ENCODE measurements around the gene TCP11L2. TPM values are rescaled to one million over a fixed set of nuclear protein-coding genes. Genes with fewer than 3 reads are reported as not detected.

Gene TCP11L2
- polyA plus RNA-seq, 1 donor from 2014 or later, result 16.6 TPM

- H4K20me1 ChIP-seq (ENCODE audit: insufficient read depth), result no peaks in the 10 kb centered on the region
- no peaks in the 10 kb centered on the region for H3K36me3 ChIP-seq (ENCODE audit: insufficient read depth, low read length)
- H3K4me3 ChIP-seq (ENCODE audit: low read length), result no peak overlapping the region
- no peaks in the 10 kb centered on the region for H3K27me3 ChIP-seq (ENCODE audit: insufficient read depth, low read depth, low read length)
- TF ChIP-seq REST (IDR thresholded peaks at IDR 0.05; ENCODE audit: borderline replicate concordance) (no peak), TAF1 (IDR thresholded peaks at IDR 0.05; ENCODE audit: low read depth) (no peak), EP300 (conservative IDR thresholded peaks at IDR 0.05; ENCODE audit: poor library complexity, severe bottlenecking) (no peak), RAD21 (conservative IDR thresholded peaks at IDR 0.05) (no peak), EZH2 (IDR thresholded peaks at IDR 0.05; ENCODE audit: borderline replicate concordance, insufficient read depth, low read length, poor library complexity, severe bottlenecking) (no peak), MXI1 (conservative IDR thresholded peaks at IDR 0.05; ENCODE audit: poor library complexity, severe bottlenecking) (no peak), POLR2AphosphoS5 (IDR thresholded peaks at IDR 0.05) (no peak), SMC3 (conservative IDR thresholded peaks at IDR 0.05; ENCODE audit: poor library complexity) (no peak)
- TF ChIP-seq, protein P1, sequence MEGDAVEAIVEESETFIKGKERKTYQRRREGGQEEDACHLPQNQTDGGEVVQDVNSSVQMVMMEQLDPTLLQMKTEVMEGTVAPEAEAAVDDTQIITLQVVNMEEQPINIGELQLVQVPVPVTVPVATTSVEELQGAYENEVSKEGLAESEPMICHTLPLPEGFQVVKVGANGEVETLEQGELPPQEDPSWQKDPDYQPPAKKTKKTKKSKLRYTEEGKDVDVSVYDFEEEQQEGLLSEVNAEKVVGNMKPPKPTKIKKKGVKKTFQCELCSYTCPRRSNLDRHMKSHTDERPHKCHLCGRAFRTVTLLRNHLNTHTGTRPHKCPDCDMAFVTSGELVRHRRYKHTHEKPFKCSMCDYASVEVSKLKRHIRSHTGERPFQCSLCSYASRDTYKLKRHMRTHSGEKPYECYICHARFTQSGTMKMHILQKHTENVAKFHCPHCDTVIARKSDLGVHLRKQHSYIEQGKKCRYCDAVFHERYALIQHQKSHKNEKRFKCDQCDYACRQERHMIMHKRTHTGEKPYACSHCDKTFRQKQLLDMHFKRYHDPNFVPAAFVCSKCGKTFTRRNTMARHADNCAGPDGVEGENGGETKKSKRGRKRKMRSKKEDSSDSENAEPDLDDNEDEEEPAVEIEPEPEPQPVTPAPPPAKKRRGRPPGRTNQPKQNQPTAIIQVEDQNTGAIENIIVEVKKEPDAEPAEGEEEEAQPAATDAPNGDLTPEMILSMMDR (IDR thresholded peaks at IDR 0.05; ENCODE audit: poor library complexity, severe bottlenecking), result no peak
- no peak overlapping the region for H3K27ac ChIP-seq (ENCODE audit: low read length)
- H3K9me2 ChIP-seq (ENCODE audit: insufficient read depth, low read length), result no peaks in the 10 kb centered on the region
- no peak overlapping the region for H3K9ac ChIP-seq (ENCODE audit: low read length)
- H3F3A ChIP-seq (ENCODE audit: insufficient read depth, low read length, poor library complexity, severe bottlenecking), result no peaks in the 10 kb centered on the region
- no peak overlapping the region for H3K4me2 ChIP-seq (ENCODE audit: low read length)
- no peaks in the 10 kb centered on the region for H3K9me3 ChIP-seq (ENCODE audit: low read length)
- H2AFZ ChIP-seq (ENCODE audit: low read depth, low read length), result no peak overlapping the region
- no peaks in the 10 kb centered on the region for H3K79me2 ChIP-seq (replicated peaks; ENCODE audit: insufficient read depth, low read length)
Measured at GRCh38 chr12:106345746-106346145, 43.2 kb downstream of the TCP11L2 start.

GRCh38 chr12:106348411-106348810 is 45.9 kb downstream of the TCP11L2 start:
- Histone ChIP-seq H3K4me2 (ENCODE audit: low read length) (no peak overlapping the region), H3K9me2 (ENCODE audit: insufficient read depth, low read length) (no peaks in the 10 kb centered on the region), H3K4me3 (ENCODE audit: low read length) (no peak overlapping the region), H3K27me3 (ENCODE audit: insufficient read depth, low read depth, low read length) (no peaks in the 10 kb centered on the region), H2AFZ (ENCODE audit: low read depth, low read length) (no peak overlapping the region), H3K36me3 (ENCODE audit: insufficient read depth, low read length) (no peaks in the 10 kb centered on the region), H3K9me3 (ENCODE audit: low read length) (no peaks in the 10 kb centered on the region), H4K20me1 (ENCODE audit: insufficient read depth) (no peaks in the 10 kb centered on the region), H3F3A (ENCODE audit: insufficient read depth, low read length, poor library complexity, severe bottlenecking) (no peaks in the 10 kb centered on the region), H3K9ac (ENCODE audit: low read length) (no peak overlapping the region), H3K79me2 (replicated peaks; ENCODE audit: insufficient read depth, low read length) (no peaks in the 10 kb centered on the region), H3K27ac (ENCODE audit: low read length) (no peak overlapping the region)
- TF ChIP-seq EZH2 (IDR thresholded peaks at IDR 0.05; ENCODE audit: borderline replicate concordance, insufficient read depth, low read length, poor library complexity, severe bottlenecking), result no peak
- TF ChIP-seq SMC3 (conservative IDR thresholded peaks at IDR 0.05; ENCODE audit: poor library complexity), result no peak
- no peak for TF ChIP-seq POLR2AphosphoS5 (IDR thresholded peaks at IDR 0.05)
- TF ChIP-seq EP300 (conservative IDR thresholded peaks at IDR 0.05; ENCODE audit: poor library complexity, severe bottlenecking), result no peak
- no peak for TF ChIP-seq REST (IDR thresholded peaks at IDR 0.05; ENCODE audit: borderline replicate concordance)
- no peak for TF ChIP-seq MXI1 (conservative IDR thresholded peaks at IDR 0.05; ENCODE audit: poor library complexity, severe bottlenecking)
- TF ChIP-seq TAF1 (IDR thresholded peaks at IDR 0.05; ENCODE audit: low read depth), result no peak
- TF ChIP-seq RAD21 (conservative IDR thresholded peaks at IDR 0.05), result no peak
- TF ChIP-seq, protein P1 (IDR thresholded peaks at IDR 0.05; ENCODE audit: poor library complexity, severe bottlenecking), result no peak

Measured in neural cell (in vitro differentiated cells).